ENCODE data around the gene GOLM1. TPM values are rescaled to one million over a fixed set of nuclear protein-coding genes. Genes with fewer than 3 reads are reported as not detected.

The GOLM1 gene
- total and polyA plus RNA-seq, 2 of the 4 experiments (the other 2 are of a cell fraction): 54.8 to 59.2 TPM

- Histone ChIP-seq H2AK5ac (ENCODE audit: low read depth, low read length) (no peak overlapping the region), H4K91ac (ENCODE audit: insufficient read depth, low read depth, low read length) (no peak overlapping the region), H3K27ac (ENCODE audit: insufficient read depth, low read length) (no peak overlapping the region), H2BK15ac (ENCODE audit: low read depth, low read length) (no peak overlapping the region), H2BK120ac (ENCODE audit: low read depth, low read length) (no peak overlapping the region), H3K14ac (replicated peaks; ENCODE audit: low read depth, low read length) (no peak overlapping the region), H4K8ac (ENCODE audit: low read depth in 2 of 2, low read length in 2 of 2) (no peak overlapping the region), H3K4ac (ENCODE audit: low read depth, low read length) (no peak overlapping the region), H3K9me3 (ENCODE audit: control insufficient read depth, insufficient read depth, low read length) (no peaks in the 10 kb centered on the region), H4K5ac (ENCODE audit: low read depth, low read length) (no peak overlapping the region), H2BK5ac (ENCODE audit: low read depth, low read length, poor library complexity, severe bottlenecking) (no peak overlapping the region), H3K4me2 (ENCODE audit: low read depth, low read length) (no peak overlapping the region), H2BK20ac (ENCODE audit: low read depth, low read length) (no peak overlapping the region), H3K9me1 (ENCODE audit: insufficient read depth, low read length) (no peaks in the 10 kb centered on the region; the same call in 1 of the 2 replicates), H2AK9ac (replicated peaks; ENCODE audit: low read depth, low read length, poor library complexity) (no peak overlapping the region), H3K27me3 (ENCODE audit: control insufficient read depth, insufficient read depth, low read length) (no peaks in the 10 kb centered on the region), H3K4me1 (ENCODE audit: control insufficient read depth, insufficient read depth, low read length) (no peaks in the 10 kb centered on the region), H3K9ac (ENCODE audit: low read depth, low read length) (no peak overlapping the region), H3K23ac (ENCODE audit: low read depth, low read length) (no peak overlapping the region), H3K79me1 (ENCODE audit: low read depth in 1 of 2, low read length in 2 of 2) (no peaks in the 10 kb centered on the region), H3K4me3 (ENCODE audit: insufficient read depth, low read depth, low read length) (no peak overlapping the region), H2AFZ (replicated peaks; ENCODE audit: low read length, poor library complexity) (no peak overlapping the region), H3K18ac (ENCODE audit: low read depth, low read length) (no peak overlapping the region), H3K36me3 (ENCODE audit: control insufficient read depth, insufficient read depth, low read length) (peaks cover 31% of the 10 kb centered on the region), H4K20me1 (ENCODE audit: insufficient read depth, low read length) (no peaks in the 10 kb centered on the region), H3K56ac (ENCODE audit: extremely low read depth, insufficient read depth, low read length) (no peak overlapping the region)
- DNase-seq (no peak), ATAC-seq (ENCODE audit: low read depth) (no peak)
- TF ChIP-seq ELK1 (IDR thresholded peaks at IDR 0.05; ENCODE audit: borderline replicate concordance, low read depth, low read length) (no peak), USF2 (IDR thresholded peaks at IDR 0.05; ENCODE audit: low read depth, low read length) (no peak), NFE2L2 (IDR thresholded peaks at IDR 0.05; ENCODE audit: low read depth, low read length) (no peak), BHLHE40 (IDR thresholded peaks at IDR 0.05; ENCODE audit: low read depth, low read length) (no peak), POLR2A (IDR thresholded peaks at IDR 0.05; ENCODE audit: low read depth, low read length) (no peak), MXI1 (IDR thresholded peaks at IDR 0.05; ENCODE audit: borderline replicate concordance, low read depth, low read length) (no peak), RFX5 (IDR thresholded peaks at IDR 0.05; ENCODE audit: low read depth, low read length) (no peak), MAFK (IDR thresholded peaks at IDR 0.05; ENCODE audit: low read depth, low read length) (no peak), FOS (IDR thresholded peaks at IDR 0.05; ENCODE audit: low read depth, low read length) (no peak), RCOR1 (IDR thresholded peaks at IDR 0.05; ENCODE audit: insufficient replicate concordance, low read length) (no peak), CTCF (conservative IDR thresholded peaks at IDR 0.05; ENCODE audit: low read depth, low read length) (no peak), MAZ (IDR thresholded peaks at IDR 0.05; ENCODE audit: borderline replicate concordance, low read depth, low read length) (no peak), CEBPB (IDR thresholded peaks at IDR 0.05; ENCODE audit: low read depth, low read length) (no peak), CHD1 (IDR thresholded peaks at IDR 0.05; ENCODE audit: low read depth, low read length) (no peak), RAD21 (IDR thresholded peaks at IDR 0.05; ENCODE audit: low read length) (no peak), SMC3 (IDR thresholded peaks at IDR 0.05; ENCODE audit: low read depth, low read length) (no peak)
- intact Hi-C loops (cut with micrococcal nuclease) (no loop called here), dilution Hi-C loops (cut with HindIII; ENCODE audit: low sequenced_read_pairs, unreplicated experiment) (no loop called here), in situ Hi-C loops (cut with MboI; ENCODE audit: low sequenced_read_pairs) (no loop called here)
- WGBS, 2 experiments (ENCODE audit: extremely low coverage in 2 of 2, insufficient read length in 1 of 2): no CpG with 5 or more reads among the region's 4 CpGs
- ChIA-PET POLR2A (ENCODE audit: unreplicated experiment) (no interaction called here), CTCF (no interaction called here)
- no TSS peak for BruUV-seq (replicated peaks)
Observed at GRCh38 chr9:86027767-86028166, 71.6 kb downstream of the GOLM1 start.

All from IMR-90 (cell line).